CD4-positive, alpha-beta T cell treated with Interleukin-15 for 4 hours (primary cell): ENCODE data around the gene RIMBP2.

Experiments used
- DNase-seq: peaks from one replicate; pipeline ENCODE4 v3.0.0-alpha.2; 2020; ENCODE audit warnings: low spot score

Gene RIMBP2

GRCh38 chr12:130538343-130539095 lies 177.6 kb downstream of the RIMBP2 start:
- DNase-seq: no peak

- no peak for DNase-seq
These were observed 178.4 kb downstream of the RIMBP2 start for GRCh38 chr12:130537655-130538054.

GRCh38 chr12:130537051-130537450 lies 179.0 kb downstream of the RIMBP2 start:
- DNase-seq: no peak

- DNase-seq: no peak
These were observed 185.7 kb downstream of the RIMBP2 start for GRCh38 chr12:130530429-130530828.

- no peak for DNase-seq
These were observed 186.3 kb downstream of the RIMBP2 start for GRCh38 chr12:130529781-130530180.

- no peak for DNase-seq
These were observed 188.9 kb downstream of the RIMBP2 start for GRCh38 chr12:130527239-130527638.

GRCh38 chr12:130526813-130527212 lies 189.3 kb downstream of the RIMBP2 start:
- no peak for DNase-seq

- DNase-seq: no peak
These were observed 190.5 kb downstream of the RIMBP2 start for GRCh38 chr12:130525384-130526172.

GRCh38 chr12:130524759-130525158 lies 191.3 kb downstream of the RIMBP2 start:
- DNase-seq: no peak

GRCh38 chr12:130523863-130524614 lies 192.1 kb downstream of the RIMBP2 start:
- no peak for DNase-seq

GRCh38 chr12:130523208-130523607 lies 192.9 kb downstream of the RIMBP2 start:
- DNase-seq: no peak

- no peak for DNase-seq
These were observed 193.8 kb downstream of the RIMBP2 start for GRCh38 chr12:130522244-130522834.

GRCh38 chr12:130521375-130522124 lies 194.5 kb downstream of the RIMBP2 start:
- no peak for DNase-seq

GRCh38 chr12:130520784-130521183 lies 195.3 kb downstream of the RIMBP2 start:
- DNase-seq: no peak

- DNase-seq: no peak
These were observed 198.5 kb downstream of the RIMBP2 start for GRCh38 chr12:130517588-130517987.

- DNase-seq: no peak
These were observed 201.9 kb downstream of the RIMBP2 start for GRCh38 chr12:130514149-130514551.

GRCh38 chr12:130513556-130513955 lies 202.5 kb downstream of the RIMBP2 start:
- no peak for DNase-seq

GRCh38 chr12:130511285-130511684 lies 204.8 kb downstream of the RIMBP2 start:
- DNase-seq: no peak

- no peak for DNase-seq
These were observed 206.6 kb downstream of the RIMBP2 start for GRCh38 chr12:130509454-130509853.

GRCh38 chr12:130508847-130509246 lies 207.3 kb downstream of the RIMBP2 start:
- no peak for DNase-seq

GRCh38 chr12:130508318-130508717 lies 207.8 kb downstream of the RIMBP2 start:
- DNase-seq: no peak

GRCh38 chr12:130506844-130507243 lies 209.3 kb downstream of the RIMBP2 start:
- DNase-seq: no peak
